Keratinocyte (primary cell): ENCODE results near the gene RIPK3.

Experiments
- EZH2 ChIP-seq: IDR thresholded peaks from one replicate; pipeline ENCODE4 v1.6.1; 2012; ENCODE audit warnings: inconsistent platforms, mild to moderate bottlenecking, low read length, moderate library complexity
- TF ChIP-seq, protein P1 (sequence below), 3 experiments: IDR thresholded peaks in 1 of 3; conservative IDR thresholded peaks in 1 of 3; optimal IDR thresholded peaks in 1 of 3; 2 replicates in 2 of 3; 3 replicates in 1 of 3; pipeline versions ENCODE3 to v1.5.1; 2011; ENCODE audit warnings: low read length in 3 of 3, mild to moderate bottlenecking in 3 of 3, moderate library complexity in 2 of 3, control low read depth in 1 of 3, inconsistent platforms in 1 of 3; ENCODE audit not compliant: insufficient read depth in 2 of 3; ENCODE audit errors: extremely low read depth in 1 of 3

DNA sequence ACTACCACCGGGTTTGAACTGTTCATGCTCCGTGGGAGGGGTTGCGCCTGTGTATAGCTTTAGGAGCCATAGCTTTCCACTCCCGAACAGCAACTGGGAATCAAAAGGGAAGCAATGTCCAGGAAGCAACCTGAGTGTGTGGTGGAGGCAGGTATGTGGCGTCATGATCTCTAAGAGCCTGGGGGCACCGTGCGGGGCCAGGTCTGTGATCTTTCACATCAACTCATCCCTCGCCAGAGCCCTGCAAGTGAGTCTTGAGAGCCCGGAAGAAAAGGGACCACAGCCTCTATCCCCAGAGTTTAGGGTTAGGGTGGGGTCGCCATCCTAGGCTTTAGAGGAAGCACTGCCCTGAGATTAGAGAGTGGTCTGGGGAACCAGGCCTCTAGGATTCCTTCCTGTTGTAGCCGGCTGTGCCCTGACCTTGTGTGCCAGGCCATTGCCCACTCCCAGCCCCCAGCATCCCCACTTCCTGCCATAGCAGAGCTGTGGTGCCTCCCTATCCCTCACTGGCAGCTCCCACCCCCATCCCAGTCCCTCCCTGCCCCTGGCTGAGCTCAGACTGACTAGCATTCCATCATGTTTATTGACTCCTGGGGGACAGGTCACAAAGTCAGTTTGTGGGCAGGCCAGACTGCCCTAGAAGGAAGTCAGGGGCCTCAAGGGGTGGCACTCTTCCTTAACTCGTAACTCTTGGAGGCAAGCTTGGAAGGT lies 4.2 kb downstream of the RIPK3 start:
- TF ChIP-seq, protein P1, sequence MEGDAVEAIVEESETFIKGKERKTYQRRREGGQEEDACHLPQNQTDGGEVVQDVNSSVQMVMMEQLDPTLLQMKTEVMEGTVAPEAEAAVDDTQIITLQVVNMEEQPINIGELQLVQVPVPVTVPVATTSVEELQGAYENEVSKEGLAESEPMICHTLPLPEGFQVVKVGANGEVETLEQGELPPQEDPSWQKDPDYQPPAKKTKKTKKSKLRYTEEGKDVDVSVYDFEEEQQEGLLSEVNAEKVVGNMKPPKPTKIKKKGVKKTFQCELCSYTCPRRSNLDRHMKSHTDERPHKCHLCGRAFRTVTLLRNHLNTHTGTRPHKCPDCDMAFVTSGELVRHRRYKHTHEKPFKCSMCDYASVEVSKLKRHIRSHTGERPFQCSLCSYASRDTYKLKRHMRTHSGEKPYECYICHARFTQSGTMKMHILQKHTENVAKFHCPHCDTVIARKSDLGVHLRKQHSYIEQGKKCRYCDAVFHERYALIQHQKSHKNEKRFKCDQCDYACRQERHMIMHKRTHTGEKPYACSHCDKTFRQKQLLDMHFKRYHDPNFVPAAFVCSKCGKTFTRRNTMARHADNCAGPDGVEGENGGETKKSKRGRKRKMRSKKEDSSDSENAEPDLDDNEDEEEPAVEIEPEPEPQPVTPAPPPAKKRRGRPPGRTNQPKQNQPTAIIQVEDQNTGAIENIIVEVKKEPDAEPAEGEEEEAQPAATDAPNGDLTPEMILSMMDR (optimal IDR thresholded peaks at IDR 0.05 in 1 of 3, IDR thresholded peaks at IDR 0.05 in 1 of 3, conservative IDR thresholded peaks at IDR 0.05 in 1 of 3; ENCODE audit: extremely low read depth in 1 of 3, insufficient read depth in 2 of 3, low read length in 3 of 3): no peak
- TF ChIP-seq EZH2: no peak
